ENCODE data around the gene PPP1R2.

Gene PPP1R2

GRCh38 chr3:195587824-195588223 lies 44.7 kb upstream of the PPP1R2 start:
- Histone ChIP-seq H3F3A (ENCODE audit: low read depth) (no peaks in the 10 kb centered on the region), H2AFZ (ENCODE audit: low read length) (no peak overlapping the region), H3K9me3 (ENCODE audit: insufficient read depth, low read depth, low read length) (no peaks in the 10 kb centered on the region), H4K20me1 (ENCODE audit: insufficient read depth, low read length, poor library complexity, severe bottlenecking) (no peaks in the 10 kb centered on the region), H3K9me2 (replicated peaks; ENCODE audit: low read depth, low read length) (no peaks in the 10 kb centered on the region), H3K27me3 (ENCODE audit: insufficient read depth, low read length, poor library complexity, severe bottlenecking) (no peaks in the 10 kb centered on the region), H3K4me3 (ENCODE audit: low read length, poor library complexity, severe bottlenecking) (no peak overlapping the region), H3K79me2 (ENCODE audit: insufficient read depth, low read length) (no peaks in the 10 kb centered on the region), H3K4me1 (ENCODE audit: insufficient read depth, low read length, poor library complexity, severe bottlenecking) (no peaks in the 10 kb centered on the region), H3K9ac (ENCODE audit: low read depth, low read length, poor library complexity, severe bottlenecking) (no peak overlapping the region), H3K36me3 (ENCODE audit: insufficient read depth, low read length) (no peaks in the 10 kb centered on the region), H3K4me2 (ENCODE audit: low read depth, low read length, poor library complexity, severe bottlenecking) (no peak overlapping the region)
- TF ChIP-seq CTCF (conservative IDR thresholded peaks at IDR 0.05; ENCODE audit: low read length) (no peak), EZH2phosphoT487 (IDR thresholded peaks at IDR 0.05; ENCODE audit: borderline replicate concordance) (no peak)

GRCh38 chr3:195587406-195587805 lies 44.3 kb upstream of the PPP1R2 start:
- Histone ChIP-seq H3K4me1 (ENCODE audit: insufficient read depth, low read length, poor library complexity, severe bottlenecking) (no peaks in the 10 kb centered on the region), H3K9me2 (replicated peaks; ENCODE audit: low read depth, low read length) (no peaks in the 10 kb centered on the region), H3K4me3 (ENCODE audit: low read length, poor library complexity, severe bottlenecking) (no peak overlapping the region), H3K36me3 (ENCODE audit: insufficient read depth, low read length) (no peaks in the 10 kb centered on the region), H4K20me1 (ENCODE audit: insufficient read depth, low read length, poor library complexity, severe bottlenecking) (no peaks in the 10 kb centered on the region), H3K9ac (ENCODE audit: low read depth, low read length, poor library complexity, severe bottlenecking) (no peak overlapping the region), H3K79me2 (ENCODE audit: insufficient read depth, low read length) (no peaks in the 10 kb centered on the region), H3F3A (ENCODE audit: low read depth) (no peaks in the 10 kb centered on the region), H3K4me2 (ENCODE audit: low read depth, low read length, poor library complexity, severe bottlenecking) (no peak overlapping the region), H2AFZ (ENCODE audit: low read length) (no peak overlapping the region), H3K9me3 (ENCODE audit: insufficient read depth, low read depth, low read length) (no peaks in the 10 kb centered on the region), H3K27me3 (ENCODE audit: insufficient read depth, low read length, poor library complexity, severe bottlenecking) (no peaks in the 10 kb centered on the region)
- TF ChIP-seq EZH2phosphoT487 (IDR thresholded peaks at IDR 0.05; ENCODE audit: borderline replicate concordance) (no peak), CTCF (conservative IDR thresholded peaks at IDR 0.05; ENCODE audit: low read length) (no peak)

- H4K20me1 ChIP-seq (ENCODE audit: insufficient read depth, low read length, poor library complexity, severe bottlenecking), result no peaks in the 10 kb centered on the region
- no peak overlapping the region for H3K4me3 ChIP-seq (ENCODE audit: low read length, poor library complexity, severe bottlenecking)
- H3K79me2 ChIP-seq (ENCODE audit: insufficient read depth, low read length), result no peaks in the 10 kb centered on the region
- no peaks in the 10 kb centered on the region for H3K4me1 ChIP-seq (ENCODE audit: insufficient read depth, low read length, poor library complexity, severe bottlenecking)
- no peaks in the 10 kb centered on the region for H3K9me2 ChIP-seq (replicated peaks; ENCODE audit: low read depth, low read length)
- no peaks in the 10 kb centered on the region for H3F3A ChIP-seq (ENCODE audit: low read depth)
- H3K9me3 ChIP-seq (ENCODE audit: insufficient read depth, low read depth, low read length), result no peaks in the 10 kb centered on the region
- H3K36me3 ChIP-seq (ENCODE audit: insufficient read depth, low read length), result no peaks in the 10 kb centered on the region
- H3K9ac ChIP-seq (ENCODE audit: low read depth, low read length, poor library complexity, severe bottlenecking), result no peak overlapping the region
- TF ChIP-seq CTCF (conservative IDR thresholded peaks at IDR 0.05; ENCODE audit: low read length) (no peak), EZH2phosphoT487 (IDR thresholded peaks at IDR 0.05; ENCODE audit: borderline replicate concordance) (no peak)
- no peak overlapping the region for H2AFZ ChIP-seq (ENCODE audit: low read length)
- H3K4me2 ChIP-seq (ENCODE audit: low read depth, low read length, poor library complexity, severe bottlenecking), result no peak overlapping the region
- H3K27me3 ChIP-seq (ENCODE audit: insufficient read depth, low read length, poor library complexity, severe bottlenecking), result no peaks in the 10 kb centered on the region
Observed at GRCh38 chr3:195584543-195584870, 41.4 kb upstream of the PPP1R2 start.

Measured in Loucy (cell line).